ENCODE results near the gene PLA2G1B. TPM values are rescaled to one million over a fixed set of nuclear protein-coding genes. Genes with fewer than 3 reads are reported as not detected.

The PLA2G1B gene
- total and polyA plus RNA-seq, 4 experiments from 2014 or later: 0.99 TPM; not detected in 3

- H3K27ac Mint-ChIP-seq: peak overlapping the region in 1 of 7 donors; percentile 61
- Histone ChIP-seq H3K9me3 (ENCODE audit: control insufficient read depth in 1 of 2, low read length in 2 of 2) (no peaks in the 10 kb centered on the region), H3K4me3 (ENCODE audit: low read length in 2 of 2) (no peak overlapping the region), H3K4me1 (ENCODE audit: insufficient read depth, low read length) (peaks cover 12% of the 10 kb centered on the region), H3K36me3 (ENCODE audit: insufficient read depth, low read length) (no peaks in the 10 kb centered on the region), H3K27me3 (ENCODE audit: insufficient read depth, low read length) (no peaks in the 10 kb centered on the region), H3K27ac (ENCODE audit: low read depth, low read length) (no peak overlapping the region)
- POLR2A ChIA-PET (ENCODE audit: partially characterized antibody): interaction anchor here (1.0 to 1.5 kb wide), 4 partner anchors 22 to 87 kb away, joined by 3 to 5 read pairs (median 4); partner anchors contain the start of genes PXN and RPLP0
- CTCF ChIA-PET (ENCODE audit: partially characterized antibody): interaction anchor here (0.9 to 2.7 kb wide), 3 partner anchors 15 to 59 kb away, joined by 3 to 9 read pairs (median 7); partner anchors contain the start of gene SIRT4
- H3K9me3 Mint-ChIP-seq: no peaks in the 10 kb centered on the region
- peaks cover 6 to 17% (median 8%) of the 10 kb centered on the region in 4 donors for H3K4me1 Mint-ChIP-seq
- H3K4me3 Mint-ChIP-seq: no peak overlapping the region
- H3K27me3 Mint-ChIP-seq: no peaks in the 10 kb centered on the region
- no peak for DNase-seq
- no peaks in the 10 kb centered on the region for H3K36me3 Mint-ChIP-seq
- intact Hi-C loops (cut with micrococcal nuclease): no loop called here
Observed at GRCh38 chr12:120286768-120287490, 40.6 kb downstream of the PLA2G1B start.

- CTCF ChIA-PET (ENCODE audit: partially characterized antibody): interaction anchor here (2.4 kb wide), 1 partner anchor 56 kb away, joined by 10 read pairs; no protein-coding TSS in a partner anchor
- Histone ChIP-seq H3K27ac (ENCODE audit: low read depth, low read length) (no peak overlapping the region), H3K27me3 (ENCODE audit: insufficient read depth, low read length) (no peaks in the 10 kb centered on the region), H3K4me3 (ENCODE audit: low read length in 2 of 2) (no peak overlapping the region), H3K36me3 (ENCODE audit: insufficient read depth, low read length) (no peaks in the 10 kb centered on the region), H3K4me1 (ENCODE audit: insufficient read depth, low read length) (no peaks in the 10 kb centered on the region), H3K9me3 (ENCODE audit: control insufficient read depth in 1 of 2, low read length in 2 of 2) (no peaks in the 10 kb centered on the region)
- Mint-ChIP-seq H3K27me3 (no peaks in the 10 kb centered on the region), H3K27ac (no peak overlapping the region), H3K9me3 (no peaks in the 10 kb centered on the region), H3K36me3 (no peaks in the 10 kb centered on the region), H3K4me1 (peaks cover 0 to 4% (median under 1%) of the 10 kb centered on the region in 4 donors), H3K4me3 (no peak overlapping the region)
- POLR2A ChIA-PET (ENCODE audit: partially characterized antibody): no interaction called here
- DNase-seq: no peak
- intact Hi-C loops (cut with micrococcal nuclease): no loop called here
Observed at GRCh38 chr12:120284381-120284780, 43.2 kb downstream of the PLA2G1B start.

- ChIA-PET CTCF (ENCODE audit: partially characterized antibody) (interaction anchor here (0.6 to 2.4 kb wide), 3 partner anchors 19 to 79 kb away, joined by 3 to 10 read pairs (median 6); partner anchors contain the start of gene SIRT4), POLR2A (ENCODE audit: partially characterized antibody) (interaction anchor here (0.6 to 2.1 kb wide), 3 partner anchors 9 to 212 kb away, joined by 3 to 17 read pairs (median 4); partner anchors contain the start of genes RNU4-2 and RPLP0)
- H3K4me3 Mint-ChIP-seq: no peak overlapping the region
- H3K9me3 Mint-ChIP-seq: no peaks in the 10 kb centered on the region
- Histone ChIP-seq H3K27ac (ENCODE audit: low read depth, low read length) (no peak overlapping the region), H3K36me3 (ENCODE audit: insufficient read depth, low read length) (no peaks in the 10 kb centered on the region), H3K9me3 (ENCODE audit: control insufficient read depth in 1 of 2, low read length in 2 of 2) (no peaks in the 10 kb centered on the region), H3K4me3 (ENCODE audit: low read length in 2 of 2) (no peak overlapping the region), H3K4me1 (ENCODE audit: insufficient read depth, low read length) (no peaks in the 10 kb centered on the region), H3K27me3 (ENCODE audit: insufficient read depth, low read length) (no peaks in the 10 kb centered on the region)
- no peak for DNase-seq
- no peak overlapping the region for H3K27ac Mint-ChIP-seq
- peaks cover 0 to 4% (median under 1%) of the 10 kb centered on the region in 4 donors for H3K4me1 Mint-ChIP-seq
- H3K27me3 Mint-ChIP-seq: no peaks in the 10 kb centered on the region
- H3K36me3 Mint-ChIP-seq: no peaks in the 10 kb centered on the region
- intact Hi-C loops (cut with micrococcal nuclease): no loop called here
Observed at GRCh38 chr12:120283318-120283717, 44.3 kb downstream of the PLA2G1B start.

- no peak overlapping the region for H3K27ac Mint-ChIP-seq
- H3K27me3 ChIP-seq (ENCODE audit: insufficient read depth, low read length): no peaks in the 10 kb centered on the region
- POLR2A ChIA-PET (ENCODE audit: partially characterized antibody): no interaction called here
- intact Hi-C loops (cut with micrococcal nuclease): no loop called here
- no peaks in the 10 kb centered on the region for H3K36me3 Mint-ChIP-seq
- no peak overlapping the region for H3K27ac ChIP-seq (ENCODE audit: low read depth, low read length)
- no peak overlapping the region for H3K4me3 ChIP-seq (ENCODE audit: low read length in 2 of 2)
- H3K9me3 Mint-ChIP-seq: peaks cover 0 to 2% (median 0%) of the 10 kb centered on the region in 8 donors
- no peaks in the 10 kb centered on the region for H3K27me3 Mint-ChIP-seq
- H3K36me3 ChIP-seq (ENCODE audit: insufficient read depth, low read length): no peaks in the 10 kb centered on the region
- no peaks in the 10 kb centered on the region for H3K4me1 ChIP-seq (ENCODE audit: insufficient read depth, low read length)
- CTCF ChIA-PET (ENCODE audit: partially characterized antibody): no interaction called here
- peaks cover 0 to 4% (median 0%) of the 10 kb centered on the region in 4 donors for H3K4me1 Mint-ChIP-seq
- H3K4me3 Mint-ChIP-seq: no peak overlapping the region
- DNase-seq: no peak
- no peaks in the 10 kb centered on the region for H3K9me3 ChIP-seq (ENCODE audit: control insufficient read depth in 1 of 2, low read length in 2 of 2)
Observed at GRCh38 chr12:120278137-120279069, 49.2 kb downstream of the PLA2G1B start.

- H3K27ac ChIP-seq (ENCODE audit: low read depth, low read length): no peak overlapping the region
- H3K36me3 Mint-ChIP-seq: no peaks in the 10 kb centered on the region
- H3K4me1 ChIP-seq (ENCODE audit: insufficient read depth, low read length): no peaks in the 10 kb centered on the region
- no peaks in the 10 kb centered on the region for H3K4me1 Mint-ChIP-seq
- ChIA-PET CTCF (ENCODE audit: partially characterized antibody) (no interaction called here), POLR2A (ENCODE audit: partially characterized antibody) (no interaction called here)
- no peak for DNase-seq
- H3K27me3 Mint-ChIP-seq: no peaks in the 10 kb centered on the region
- peaks cover 0 to 2% (median 0%) of the 10 kb centered on the region in 8 donors for H3K9me3 Mint-ChIP-seq
- no peaks in the 10 kb centered on the region for H3K27me3 ChIP-seq (ENCODE audit: insufficient read depth, low read length)
- no peak overlapping the region for H3K4me3 ChIP-seq (ENCODE audit: low read length in 2 of 2)
- intact Hi-C loops (cut with micrococcal nuclease): no loop called here
- no peaks in the 10 kb centered on the region for H3K9me3 ChIP-seq (ENCODE audit: control insufficient read depth in 1 of 2, low read length in 2 of 2)
- no peak overlapping the region for H3K4me3 Mint-ChIP-seq
- H3K27ac Mint-ChIP-seq: no peak overlapping the region
- no peaks in the 10 kb centered on the region for H3K36me3 ChIP-seq (ENCODE audit: insufficient read depth, low read length)
Observed at GRCh38 chr12:120276734-120277133, 50.8 kb downstream of the PLA2G1B start.

Other genes starting within 250 kb of the PLA2G1B start
- gene RAB35, start 211.0 kb downstream of the PLA2G1B start, total RNA-seq: 10 to 100 TPM; 66.2 to 71.3 TPM
- gene RAB35, start 211.0 kb downstream of the PLA2G1B start, polyA plus RNA-seq: 10 to 100 TPM; 12.4 to 24.7 TPM
- gene GCN1, start 133.1 kb downstream of the PLA2G1B start, total RNA-seq: 100 to 1,000 TPM; 127 to 132 TPM
- gene GCN1, start 133.1 kb downstream of the PLA2G1B start, polyA plus RNA-seq: 10 to 100 TPM; 13.9 to 29.6 TPM
- gene RPLP0, start 126.7 kb downstream of the PLA2G1B start, total RNA-seq: 1,000 to 10,000 TPM; 1,817 to 1,965 TPM
- gene RPLP0, start 126.7 kb downstream of the PLA2G1B start, polyA plus RNA-seq: 1,000 to 10,000 TPM; 1,342 to 2,125 TPM
- 100 to 1,000 TPM; 108 to 126 TPM for gene PXN, start 62.0 kb downstream of the PLA2G1B start, total RNA-seq
- gene PXN, start 62.0 kb downstream of the PLA2G1B start, polyA plus RNA-seq: 100 to 1,000 TPM in 1 of 2 donors, 10 to 100 TPM in 1; 81.7 to 115 TPM
- over 10,000 TPM in 1 of 2 experiments, 1,000 to 10,000 TPM in 1; 8,627 to 11,547 TPM for gene RNU4-2, start 35.9 kb downstream of the PLA2G1B start, total RNA-seq
- not detected for gene RNU4-2, start 35.9 kb downstream of the PLA2G1B start, polyA plus RNA-seq
- gene RNU4-1, start 34.5 kb downstream of the PLA2G1B start, total RNA-seq: 1,000 to 10,000 TPM in 1 of 2 experiments, 100 to 1,000 TPM in 1; 925 to 1,200 TPM
- not detected for gene RNU4-1, start 34.5 kb downstream of the PLA2G1B start, polyA plus RNA-seq
- gene SIRT4, start 25.5 kb downstream of the PLA2G1B start, total RNA-seq: 1 to 10 TPM; 4.9 to 5.9 TPM
- gene SIRT4, start 25.5 kb downstream of the PLA2G1B start, polyA plus RNA-seq: 1 to 10 TPM in 1 of 2 donors, under 1 TPM in 1; 0.46 to 2.2 TPM
- gene MSI1, start 41.4 kb upstream of the PLA2G1B start, total RNA-seq: not detected
- not detected for gene MSI1, start 41.4 kb upstream of the PLA2G1B start, polyA plus RNA-seq
- 100 to 1,000 TPM; 144 to 158 TPM for gene COX6A1, start 110.3 kb upstream of the PLA2G1B start, total RNA-seq
- 1,000 to 10,000 TPM in 1 of 2 donors, 100 to 1,000 TPM in 1; 828 to 1,220 TPM for gene COX6A1, start 110.3 kb upstream of the PLA2G1B start, polyA plus RNA-seq
- 10 to 100 TPM; 17.3 to 22.8 TPM for gene TRIAP1, start 118.6 kb upstream of the PLA2G1B start, total RNA-seq
- gene TRIAP1, start 118.6 kb upstream of the PLA2G1B start, polyA plus RNA-seq: 10 to 100 TPM; 46.2 to 65.0 TPM
- 10 to 100 TPM; 30.2 to 31.9 TPM for gene GATC, start 118.7 kb upstream of the PLA2G1B start, total RNA-seq
- 10 to 100 TPM in 1 of 2 donors, 1 to 10 TPM in 1; 9.3 to 21.2 TPM for gene GATC, start 118.7 kb upstream of the PLA2G1B start, polyA plus RNA-seq
- 100 to 1,000 TPM; 139 to 143 TPM for gene SRSF9, start 142.0 kb upstream of the PLA2G1B start, total RNA-seq
- gene SRSF9, start 142.0 kb upstream of the PLA2G1B start, polyA plus RNA-seq: 100 to 1,000 TPM; 169 to 235 TPM
- gene DYNLL1, start 168.3 kb upstream of the PLA2G1B start, total RNA-seq: 100 to 1,000 TPM in 1 of 2 experiments, 10 to 100 TPM in 1; 97.5 to 108 TPM
- 100 to 1,000 TPM; 348 to 351 TPM for gene DYNLL1, start 168.3 kb upstream of the PLA2G1B start, polyA plus RNA-seq
- 10 to 100 TPM; 19.7 to 21.6 TPM for gene COQ5, start 201.4 kb upstream of the PLA2G1B start, total RNA-seq
- gene COQ5, start 201.4 kb upstream of the PLA2G1B start, polyA plus RNA-seq: 10 to 100 TPM; 35.2 to 55.1 TPM
- gene RNF10, start 206.6 kb upstream of the PLA2G1B start, total RNA-seq: 100 to 1,000 TPM; 244 to 249 TPM
- 100 to 1,000 TPM; 101 to 146 TPM for gene RNF10, start 206.6 kb upstream of the PLA2G1B start, polyA plus RNA-seq

Data from CD4-positive, alpha-beta memory T cell (primary cell).